SU-DHL-6 (cell line): ENCODE results near the gene HOXC11.

ENCODE experiments used
- H2AFZ ChIP-seq: fragments of 200-600 bp; sonication (generic); 2 replicates; pipeline ENCODE4 v1.6.1; 2014; ENCODE audit warnings: low read depth, mild to moderate bottlenecking, moderate library complexity, mixed read lengths, antibody characterized with exemption, low read length; ENCODE audit not compliant: severe bottlenecking
- H3F3A ChIP-seq: fragments of 200-600 bp; shearing (Covaris generic); 2 replicates; pipeline ENCODE4 v1.6.0; 2016; ENCODE audit warnings: antibody characterized with exemption, mild to moderate bottlenecking; ENCODE audit not compliant: insufficient read depth
- H3K27ac ChIP-seq: fragments of 200-600 bp; sonication (generic); 2 replicates; pipeline ENCODE4 v1.5.1; 2016; ENCODE audit warnings: low read depth, mild to moderate bottlenecking, low read length, moderate library complexity, mixed read lengths
- H3K27me3 ChIP-seq: fragments of 200-600 bp; sonication (generic), shearing (Covaris generic); 2 replicates; pipeline ENCODE4 v1.6.0; 2014; ENCODE audit warnings: mild to moderate bottlenecking, low read length
- H3K36me3 ChIP-seq: fragments of 200-600 bp; sonication (generic); 2 replicates; pipeline ENCODE4 v1.6.1; 2014; ENCODE audit warnings: mild to moderate bottlenecking, low read length, mixed read lengths
- H3K4me2 ChIP-seq: fragments of 300-600, 200-600 bp; shearing (Covaris generic), sonication (generic); 2 replicates; pipeline ENCODE4 v1.6.0; 2014; ENCODE audit warnings: low read length, low read depth, mild to moderate bottlenecking; ENCODE audit not compliant: poor library complexity, severe bottlenecking
- H3K4me3 ChIP-seq: fragments of 200-600 bp; sonication (generic); 2 replicates; pipeline ENCODE4 v1.5.1; 2014; ENCODE audit warnings: antibody characterized with exemption, low read length, mild to moderate bottlenecking, mixed read lengths; ENCODE audit not compliant: insufficient read depth, poor library complexity, severe bottlenecking
- H3K79me2 ChIP-seq: fragments of 200-600 bp; sonication (generic); 2 replicates; pipeline ENCODE4 v1.6.1; 2014; ENCODE audit warnings: mild to moderate bottlenecking, low read length, moderate library complexity; ENCODE audit not compliant: insufficient read depth
- H3K9ac ChIP-seq: fragments of 200-600 bp; sonication (generic); 2 replicates; pipeline ENCODE4 v1.7.0; 2014; ENCODE audit warnings: mild to moderate bottlenecking, low read length
- H3K9me2 ChIP-seq: fragments of 200-600 bp; sonication (generic); replicated peaks from 2 replicates; pipeline ENCODE4 v1.6.1; 2014; ENCODE audit warnings: low read length; ENCODE audit not compliant: insufficient read depth
- H3K9me3 ChIP-seq: fragments of 200-600 bp; sonication (generic); 2 replicates; pipeline ENCODE4 v1.6.1; 2014; ENCODE audit warnings: low read length, mixed read lengths; ENCODE audit not compliant: insufficient read depth
- H4K20me1 ChIP-seq: fragments of 200-600 bp; sonication (generic); 2 replicates; pipeline ENCODE4 v1.6.1; 2014; ENCODE audit warnings: low read depth, mild to moderate bottlenecking, antibody characterized with exemption, low read length, moderate library complexity, mixed read lengths
- CTCF ChIP-seq: fragments of 200-600 bp; sonication (generic); IDR thresholded peaks from one replicate; pipeline ENCODE4 v1.5.1; 2017; ENCODE audit warnings: antibody characterized with exemption, mild to moderate bottlenecking, low read length, moderate library complexity; ENCODE audit not compliant: insufficient read depth, poor library complexity, severe bottlenecking
- EZH2phosphoT487 ChIP-seq: fragments of 200-600 bp; sonication (generic), shearing (Covaris generic); conservative IDR thresholded peaks from 2 replicates; pipeline ENCODE4 v1.6.1; 2018; ENCODE audit warnings: mild to moderate bottlenecking, antibody characterized with exemption, low read length, moderate library complexity, mixed read lengths

Gene HOXC11

GRCh38 chr12:54011665-54012532 is 39.0 kb downstream of the HOXC11 start:
- H3F3A ChIP-seq = peaks cover 4% of the 10 kb centered on the region; the same call in 1 of the 2 replicates
- H3K27me3 ChIP-seq = 0 out of 2 replicates have a peak, but pooled peaks cover 6% of the 10 kb centered on the region
- H4K20me1 ChIP-seq = no peaks in the 10 kb centered on the region
- no peaks in the 10 kb centered on the region for H3K9me2 ChIP-seq
- H3K4me3 ChIP-seq = no peak overlapping the region
- H3K36me3 ChIP-seq = no peaks in the 10 kb centered on the region
- no peaks in the 10 kb centered on the region for H3K79me2 ChIP-seq
- TF ChIP-seq CTCF = no peak
- TF ChIP-seq EZH2phosphoT487 = no peak
- H3K9ac ChIP-seq = no peak overlapping the region
- no peak overlapping the region for H3K27ac ChIP-seq
- no peaks in the 10 kb centered on the region for H3K9me3 ChIP-seq
- no peak overlapping the region for H2AFZ ChIP-seq
- H3K4me2 ChIP-seq = no peak overlapping the region

GRCh38 chr12:54012631-54013409 is 39.9 kb downstream of the HOXC11 start:
- Histone ChIP-seq H3K4me3 (no peak overlapping the region), H3K9me2 (no peaks in the 10 kb centered on the region), H3K27ac (no peak overlapping the region), H3K79me2 (no peaks in the 10 kb centered on the region), H2AFZ (no peak overlapping the region), H3K27me3 (0 out of 2 replicates have a peak, but pooled peaks cover 6% of the 10 kb centered on the region), H3F3A (peaks cover 4% of the 10 kb centered on the region; the same call in 1 of the 2 replicates), H3K4me2 (no peak overlapping the region), H3K9me3 (no peaks in the 10 kb centered on the region), H3K9ac (no peak overlapping the region), H4K20me1 (no peaks in the 10 kb centered on the region), H3K36me3 (no peaks in the 10 kb centered on the region)
- TF ChIP-seq CTCF = no peak
- no peak for TF ChIP-seq EZH2phosphoT487

GRCh38 chr12:54014377-54015017 is 41.6 kb downstream of the HOXC11 start:
- no peak for TF ChIP-seq EZH2phosphoT487
- no peak overlapping the region for H3K27ac ChIP-seq
- H3K27me3 ChIP-seq = 0 out of 2 replicates have a peak, but pooled peaks cover 6% of the 10 kb centered on the region
- H3K4me3 ChIP-seq = no peak overlapping the region
- H2AFZ ChIP-seq = no peak overlapping the region
- H3F3A ChIP-seq = peaks cover 4% of the 10 kb centered on the region; the same call in 1 of the 2 replicates
- no peaks in the 10 kb centered on the region for H4K20me1 ChIP-seq
- no peaks in the 10 kb centered on the region for H3K36me3 ChIP-seq
- no peaks in the 10 kb centered on the region for H3K79me2 ChIP-seq
- no peak overlapping the region for H3K4me2 ChIP-seq
- H3K9ac ChIP-seq = no peak overlapping the region
- no peaks in the 10 kb centered on the region for H3K9me3 ChIP-seq
- no peaks in the 10 kb centered on the region for H3K9me2 ChIP-seq
